GM18861 (cell line): ENCODE results near the gene UNC45A.

Experiments used
- ATAC-seq: cut with Tn5 transposase; IDR thresholded peaks from one replicate; pipeline ENCODE4 v1.9.1; 2021; ENCODE audit not compliant: unreplicated experiment

Gene UNC45A

DNA sequence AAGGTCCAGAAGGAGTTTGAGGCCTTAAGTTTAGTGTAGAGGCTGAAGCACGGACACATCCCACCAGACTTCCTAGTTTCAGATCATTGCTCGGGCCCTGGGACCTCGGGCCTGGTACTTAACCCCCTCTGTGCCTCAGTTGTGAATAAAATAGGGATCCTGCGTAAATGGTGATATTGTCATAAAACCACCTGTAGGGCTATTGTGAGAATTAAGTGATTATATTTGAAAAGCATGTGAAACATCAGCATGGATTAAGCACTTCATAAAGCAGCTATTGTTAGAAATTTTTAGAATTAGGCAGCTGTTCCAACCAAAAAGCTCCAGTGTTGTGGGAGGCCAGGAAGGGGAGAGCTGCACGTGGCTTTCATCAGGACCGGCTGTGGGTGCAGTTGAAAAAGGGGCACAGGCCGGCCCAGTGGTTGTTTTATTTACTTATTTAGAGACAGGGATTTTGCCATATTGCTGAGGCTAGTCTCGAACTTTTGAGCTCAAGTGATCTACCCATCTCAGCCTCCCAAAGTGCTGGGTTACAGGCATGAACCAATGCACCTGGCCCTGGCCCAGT lies 24.0 kb downstream of the UNC45A start:
- no peak for ATAC-seq

DNA sequence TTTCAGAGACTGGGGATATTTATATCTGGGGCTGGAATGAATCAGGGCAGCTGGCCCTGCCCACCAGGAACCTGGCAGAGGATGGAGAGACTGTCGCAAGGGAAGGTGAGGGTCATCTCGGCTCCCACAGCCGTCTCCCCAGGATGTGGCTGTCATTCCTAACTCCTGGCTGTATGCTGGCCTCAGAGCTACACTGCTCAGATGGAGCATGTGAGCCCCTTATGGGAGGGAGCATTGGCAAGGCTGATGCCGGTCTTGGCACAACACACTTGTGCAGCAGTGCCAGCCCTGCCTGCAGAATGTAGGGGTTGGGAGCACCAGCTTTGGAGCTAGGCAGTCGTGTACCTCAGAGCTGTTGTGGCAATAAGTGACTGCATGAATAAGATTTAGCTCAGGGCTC lies 24.8 kb downstream of the UNC45A start:
- ATAC-seq: no peak

DNA sequence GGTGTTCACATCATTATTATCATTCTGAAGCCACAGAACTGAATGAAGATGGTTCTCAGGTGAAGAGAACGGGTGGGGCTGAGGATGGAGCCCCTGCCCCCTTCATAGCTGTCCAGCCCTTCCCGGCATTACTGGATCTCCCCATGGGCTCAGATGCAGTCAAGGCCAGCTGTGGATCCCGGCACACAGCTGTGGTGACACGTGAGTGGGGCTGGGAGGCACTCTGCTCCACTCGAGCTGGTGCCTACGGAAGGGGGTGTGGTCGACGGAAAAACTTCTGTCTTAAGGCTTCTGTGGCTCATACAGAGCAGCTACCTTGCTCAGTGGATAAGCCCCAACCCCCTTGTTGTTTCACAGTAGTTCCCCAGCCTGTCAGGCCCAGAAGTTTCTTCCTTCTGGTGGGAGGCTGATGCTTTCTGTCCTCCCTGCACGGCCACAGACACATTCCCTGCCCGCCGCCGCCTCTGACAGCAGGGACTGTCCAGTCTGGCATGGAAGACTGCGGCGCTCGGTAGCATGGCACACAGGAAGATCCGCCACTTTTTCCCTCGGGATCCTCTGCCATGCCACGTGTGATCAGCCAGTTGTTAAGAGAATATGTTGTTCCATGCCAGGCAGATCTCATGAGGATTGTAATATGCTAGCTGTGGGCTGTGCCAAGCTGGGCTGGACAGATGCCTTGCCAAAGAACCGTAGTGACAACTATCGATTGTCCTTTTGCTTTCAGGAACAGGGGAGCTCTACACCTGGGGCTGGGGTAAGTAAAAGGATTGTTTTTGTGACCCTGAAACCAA lies 25.4 kb downstream of the UNC45A start:
- no peak for ATAC-seq

DNA sequence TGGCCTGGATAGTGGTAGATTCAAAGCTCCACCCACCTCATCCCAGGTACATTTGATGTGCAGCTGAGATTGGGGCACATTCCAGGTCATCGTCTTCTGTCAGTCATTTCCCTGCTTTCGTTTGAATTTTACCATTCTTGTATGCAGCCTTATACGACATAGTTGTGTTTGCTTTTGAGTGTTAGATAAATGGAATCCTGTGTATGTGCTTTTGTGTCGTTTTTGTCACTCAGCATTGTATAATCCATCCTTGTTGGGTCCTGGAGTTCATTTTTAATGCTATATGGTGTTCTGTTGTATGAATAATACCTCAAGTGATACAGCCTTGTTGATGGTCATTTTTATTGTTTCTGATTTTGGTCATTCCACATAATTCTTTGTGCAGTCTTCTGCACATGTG lies 26.9 kb downstream of the UNC45A start:
- ATAC-seq: no peak

DNA sequence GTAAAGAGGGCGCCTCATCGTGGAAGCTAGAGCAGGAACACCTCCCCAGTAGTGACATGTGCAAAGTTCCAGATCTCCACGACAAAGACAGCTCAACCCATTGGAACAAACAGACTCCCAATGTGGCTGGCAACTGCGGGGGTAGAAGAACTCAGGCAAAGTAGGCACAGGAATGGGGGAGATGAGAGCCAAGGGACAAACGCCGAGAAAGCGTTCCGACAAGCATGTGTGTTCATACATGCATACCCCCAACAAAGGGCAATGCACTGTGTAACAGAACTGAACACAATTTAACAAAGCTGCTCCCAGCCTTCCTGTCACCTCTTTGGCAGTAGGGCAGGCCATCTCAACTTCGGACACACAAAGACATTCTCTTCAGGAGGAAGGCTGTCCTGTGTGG lies 31.2 kb downstream of the UNC45A start:
- no peak for ATAC-seq

DNA sequence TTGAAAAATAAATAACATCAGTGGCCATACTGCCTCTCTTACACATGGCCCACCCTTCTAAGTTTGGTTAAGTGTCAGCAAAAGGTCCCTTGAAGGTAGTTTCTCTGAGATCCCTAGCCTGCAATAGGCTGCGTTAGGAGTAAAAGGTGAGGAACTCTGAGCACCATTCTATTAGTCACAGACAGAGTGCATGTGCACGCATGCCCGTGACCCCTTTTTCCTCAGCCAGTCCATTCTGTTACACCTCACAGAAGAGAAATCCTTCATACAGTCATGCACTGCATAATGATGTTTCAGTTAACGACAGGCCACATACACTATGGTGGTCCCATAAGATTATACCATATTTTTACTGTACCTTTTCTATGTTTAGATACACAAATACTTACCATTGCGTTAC lies 32.1 kb downstream of the UNC45A start:
- ATAC-seq: no peak

DNA sequence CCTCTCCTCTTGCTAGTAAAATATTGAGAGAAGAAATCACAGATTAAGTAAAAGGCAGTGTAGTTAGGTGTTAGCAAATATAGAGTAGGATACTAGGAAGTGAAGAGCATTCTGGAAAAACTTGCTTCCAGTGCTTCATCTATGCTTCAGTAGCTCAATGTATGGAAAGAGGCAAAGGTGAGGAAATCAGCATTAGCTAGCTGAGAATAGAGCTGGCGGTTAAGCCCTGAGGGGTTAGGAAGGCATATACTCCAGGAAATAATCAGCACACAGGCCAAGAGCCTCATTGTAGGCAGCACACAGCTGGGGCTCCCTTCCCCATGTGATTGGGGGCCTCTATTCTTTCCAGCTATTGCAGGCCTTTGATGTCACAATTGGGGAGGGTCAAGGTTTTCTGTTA lies 33.3 kb downstream of the UNC45A start:
- no peak for ATAC-seq

DNA sequence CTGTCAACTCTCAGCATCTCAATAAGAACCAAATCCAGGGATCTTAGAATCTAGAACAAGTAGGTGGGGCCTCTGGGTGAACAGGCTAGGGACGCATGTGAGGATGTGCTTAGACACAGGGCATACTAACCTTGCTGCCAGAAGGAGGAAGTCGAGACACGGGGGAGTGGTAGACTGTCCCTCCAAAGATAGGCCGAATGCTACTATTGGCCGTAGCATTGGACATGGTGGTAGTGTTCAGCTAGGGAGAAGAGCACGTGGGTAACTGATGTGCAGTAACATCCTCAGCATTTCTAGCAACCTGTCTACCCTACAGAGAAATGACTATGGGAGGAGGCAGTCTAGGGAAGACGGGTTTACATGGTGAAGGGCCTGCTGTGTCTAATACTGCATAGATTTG lies 35.2 kb downstream of the UNC45A start:
- no peak for ATAC-seq

DNA sequence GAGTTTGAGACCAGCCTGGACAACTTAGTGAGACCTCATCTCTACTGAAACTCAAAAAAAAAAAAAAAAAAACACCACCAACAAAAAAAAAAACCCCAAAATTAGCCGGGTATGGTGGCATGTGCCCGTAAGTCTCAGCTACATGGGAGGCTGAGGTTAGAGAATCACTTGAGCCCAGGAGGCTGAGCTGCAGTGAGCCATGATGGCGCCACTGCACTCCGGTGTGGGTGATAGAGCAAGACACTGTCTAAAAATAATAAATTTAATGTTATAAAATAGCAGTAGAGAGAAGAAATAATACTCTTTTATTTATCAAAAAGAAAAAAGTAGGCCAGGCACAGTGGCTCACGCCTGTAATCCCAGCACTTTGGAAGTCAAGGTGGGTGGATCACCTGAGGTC lies 37.0 kb downstream of the UNC45A start:
- ATAC-seq: no peak

DNA sequence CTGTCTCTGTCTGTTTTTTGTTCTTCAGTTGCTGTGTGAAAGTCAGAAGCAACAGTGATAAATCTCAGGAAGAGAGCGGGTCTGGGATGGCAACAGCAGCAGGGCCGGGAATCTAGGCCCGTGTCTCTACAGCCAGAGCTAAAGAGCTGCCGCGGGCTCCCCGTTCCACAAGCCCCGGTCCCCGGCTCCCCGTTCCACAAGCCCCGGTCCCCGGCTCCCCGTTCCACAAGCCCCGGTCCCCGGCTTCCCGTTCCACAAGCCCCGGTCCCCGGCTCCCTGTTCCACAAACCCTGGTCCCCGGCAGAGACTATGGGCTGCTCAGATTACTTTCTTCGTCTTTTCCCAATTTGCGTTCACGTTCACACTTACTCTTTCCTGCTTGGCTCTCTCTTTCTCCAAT lies 39.1 kb downstream of the UNC45A start:
- no peak for ATAC-seq

DNA sequence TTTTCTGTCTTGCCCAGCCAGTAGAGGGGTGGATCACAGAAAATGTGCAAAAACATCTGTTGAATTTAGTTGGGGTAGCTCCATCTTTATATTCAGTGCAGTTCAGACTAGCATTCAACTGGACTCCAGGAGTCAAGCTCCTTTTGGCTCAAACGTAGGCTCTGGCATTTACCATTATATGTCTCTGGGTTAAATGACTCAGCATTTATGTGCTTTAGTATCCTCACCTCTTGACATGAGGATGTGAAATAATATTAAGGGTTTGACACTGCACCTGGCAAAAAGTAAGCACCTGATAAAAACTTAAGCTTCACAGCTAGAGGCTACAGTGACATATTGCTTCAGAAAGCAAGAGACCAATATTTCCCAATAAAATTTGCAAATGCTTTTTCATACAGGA lies 44.5 kb downstream of the UNC45A start:
- no peak for ATAC-seq

DNA sequence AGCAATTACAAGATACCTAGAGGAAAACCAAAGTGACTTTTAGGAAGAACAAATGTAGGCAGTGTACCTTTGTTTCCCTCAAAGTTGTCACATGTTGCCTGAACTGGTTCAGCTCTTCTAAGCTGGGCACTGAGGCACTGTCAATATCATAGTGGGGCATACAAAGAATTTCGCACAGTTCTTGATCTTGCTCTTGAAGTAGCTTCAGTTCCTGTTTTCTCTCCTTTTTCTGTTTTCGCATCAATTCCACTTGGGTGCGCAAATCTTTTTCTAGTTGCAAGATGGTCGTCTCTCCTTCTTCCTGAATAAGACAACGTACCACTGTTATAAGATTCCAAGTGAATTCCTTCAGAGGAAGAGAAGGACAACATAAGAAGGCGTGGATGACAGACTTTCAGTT lies 46.6 kb downstream of the UNC45A start:
- ATAC-seq: peak; percentile 67

DNA sequence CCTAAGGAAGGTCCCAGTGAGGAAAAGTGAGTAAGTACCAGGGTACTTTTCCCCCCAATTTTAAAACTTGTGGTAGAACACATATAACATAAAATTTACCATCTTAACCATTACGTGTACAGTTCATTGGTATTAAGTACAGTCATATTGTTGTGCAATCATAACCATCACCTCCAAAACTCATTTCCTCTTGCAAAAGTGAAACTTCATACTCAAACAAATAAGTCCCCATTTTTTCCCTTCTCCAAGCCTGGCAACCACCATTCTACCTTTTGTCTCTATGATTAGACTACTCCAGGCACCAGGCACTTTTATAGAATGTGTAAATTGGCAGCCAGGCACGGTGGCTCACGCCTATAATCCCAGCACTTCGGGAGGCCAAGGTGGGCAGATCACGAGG lies 47.0 kb downstream of the UNC45A start:
- ATAC-seq: peak; percentile 29

DNA sequence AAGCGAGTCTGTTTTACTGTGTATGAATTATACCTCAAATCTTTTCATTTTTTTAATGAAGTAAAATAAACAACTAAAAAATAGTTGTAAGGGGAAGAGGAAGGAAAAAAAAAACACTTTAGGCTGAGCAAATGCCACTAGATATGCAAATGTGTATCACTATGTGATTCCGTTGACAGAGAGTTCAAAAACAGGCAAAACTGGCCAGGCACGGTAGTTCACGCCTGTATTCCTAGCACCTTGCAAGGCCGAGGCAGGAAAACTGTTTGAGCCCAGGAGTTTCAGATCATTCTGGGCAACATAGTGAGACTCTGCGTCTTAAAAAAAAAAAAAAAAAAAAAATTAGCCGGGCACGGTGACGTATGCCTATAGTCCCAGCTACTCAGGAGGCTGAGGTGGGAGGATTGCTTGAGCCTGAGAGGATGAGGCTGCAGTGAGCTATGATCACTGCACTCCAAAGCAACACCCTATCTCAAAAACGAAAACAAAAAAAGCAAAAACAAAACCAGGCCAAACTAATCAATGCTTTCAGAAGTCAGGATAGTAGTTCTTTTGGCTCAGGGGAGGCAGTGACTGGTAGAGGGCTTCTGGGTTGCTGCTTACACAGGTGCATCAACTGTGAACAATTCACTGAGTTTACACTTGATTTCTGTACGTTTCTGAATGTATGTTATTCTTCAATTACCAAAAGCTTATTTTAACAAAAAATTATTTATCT lies 51.9 kb downstream of the UNC45A start:
- ATAC-seq: peak; percentile 42

DNA sequence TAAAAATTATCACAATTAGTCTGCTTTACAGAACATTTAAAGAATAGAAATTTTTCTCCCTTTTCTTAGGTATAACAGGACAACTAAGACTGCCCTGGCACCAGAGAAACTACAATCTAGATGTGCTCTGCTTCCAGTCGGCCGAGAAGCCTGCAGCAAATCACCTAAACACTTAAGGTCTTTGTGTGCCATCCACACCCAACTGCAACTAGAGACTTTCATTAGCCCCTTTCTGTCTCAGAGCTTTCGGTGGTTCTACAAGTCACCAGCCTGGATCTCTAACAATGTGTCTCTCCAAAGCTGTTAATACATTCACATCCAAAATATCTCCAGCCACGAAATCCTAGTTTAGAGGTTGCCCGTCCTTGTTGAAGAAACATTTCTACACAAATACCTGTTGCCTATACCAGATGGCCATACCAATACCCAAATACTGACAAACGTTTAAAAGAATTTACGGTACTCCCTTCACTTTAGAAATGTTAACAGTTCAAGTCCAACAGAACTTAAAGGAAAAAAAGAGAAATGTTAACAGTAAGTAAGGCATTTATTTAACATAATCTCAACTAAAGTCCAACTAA lies 52.6 kb downstream of the UNC45A start:
- no peak for ATAC-seq

DNA sequence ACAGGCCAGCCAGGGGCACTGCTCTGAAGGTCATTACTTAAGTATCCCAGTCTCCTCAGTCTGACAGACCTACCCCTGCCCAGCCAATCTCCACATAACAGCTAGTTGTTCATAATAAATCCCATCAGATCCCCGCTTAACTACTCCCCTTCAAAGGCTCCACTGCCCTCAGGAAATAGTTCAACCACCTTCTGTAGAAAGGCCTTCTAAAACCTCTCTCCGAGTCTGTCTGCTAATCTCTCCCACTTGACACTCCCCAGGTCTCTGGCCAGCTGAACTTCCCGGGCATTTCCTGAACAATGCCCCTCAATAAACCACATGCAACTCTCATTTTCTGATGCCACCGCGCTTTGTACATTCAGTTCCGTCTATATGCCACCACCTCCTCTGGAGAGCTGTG lies 53.2 kb downstream of the UNC45A start:
- no peak for ATAC-seq

DNA sequence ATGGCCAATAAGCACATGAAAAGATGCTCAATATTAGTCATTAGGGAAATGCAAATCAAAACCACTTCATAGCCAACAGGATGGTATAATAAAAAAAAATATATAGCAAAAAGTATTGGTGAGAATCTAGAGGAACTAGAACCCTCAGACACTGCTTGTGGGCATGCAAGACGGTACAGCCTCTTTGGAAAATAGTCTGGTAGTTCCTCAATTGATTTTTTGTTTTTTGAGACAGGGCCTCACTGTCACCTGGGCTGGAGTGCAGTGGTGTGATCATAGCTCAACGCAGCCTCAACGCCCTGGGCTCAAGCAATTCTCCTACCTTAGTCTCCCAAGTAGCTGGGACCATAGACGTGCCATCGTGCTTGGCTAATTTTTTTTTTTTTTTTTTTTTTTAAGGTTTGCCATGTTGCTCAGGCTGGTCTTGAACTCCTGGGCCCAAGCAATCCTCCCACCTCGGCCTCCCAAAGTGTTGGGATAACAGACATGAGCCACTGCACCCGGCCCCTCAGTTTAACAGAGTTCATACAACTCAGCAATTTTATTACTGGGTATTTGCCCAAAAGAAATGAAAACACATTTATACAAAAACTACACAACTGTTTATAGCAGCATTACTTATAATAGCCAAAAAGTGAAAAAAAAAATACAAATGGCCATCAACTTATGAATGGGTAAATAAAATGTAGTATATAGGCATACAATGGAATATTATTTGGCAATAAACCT lies 54.1 kb downstream of the UNC45A start:
- no peak for ATAC-seq

DNA sequence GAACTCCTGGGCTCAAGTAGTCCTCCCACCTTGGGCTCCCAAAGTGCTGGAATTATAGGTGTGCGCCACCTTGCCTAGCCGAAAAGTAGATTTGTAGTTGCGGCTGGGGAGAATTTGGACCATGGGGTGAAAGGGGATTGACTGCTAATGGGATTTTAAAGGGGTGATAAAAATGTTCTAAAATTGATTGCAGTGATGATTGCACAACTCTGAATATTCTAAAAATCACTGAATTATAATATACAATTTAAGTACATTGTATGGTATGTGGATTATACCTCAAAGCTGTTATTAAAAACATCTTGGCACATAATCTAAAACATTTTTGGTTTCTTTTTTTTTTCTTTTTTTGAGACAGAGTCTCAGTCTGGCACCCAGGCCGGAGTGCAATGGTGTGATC lies 55.4 kb downstream of the UNC45A start:
- ATAC-seq: no peak

DNA sequence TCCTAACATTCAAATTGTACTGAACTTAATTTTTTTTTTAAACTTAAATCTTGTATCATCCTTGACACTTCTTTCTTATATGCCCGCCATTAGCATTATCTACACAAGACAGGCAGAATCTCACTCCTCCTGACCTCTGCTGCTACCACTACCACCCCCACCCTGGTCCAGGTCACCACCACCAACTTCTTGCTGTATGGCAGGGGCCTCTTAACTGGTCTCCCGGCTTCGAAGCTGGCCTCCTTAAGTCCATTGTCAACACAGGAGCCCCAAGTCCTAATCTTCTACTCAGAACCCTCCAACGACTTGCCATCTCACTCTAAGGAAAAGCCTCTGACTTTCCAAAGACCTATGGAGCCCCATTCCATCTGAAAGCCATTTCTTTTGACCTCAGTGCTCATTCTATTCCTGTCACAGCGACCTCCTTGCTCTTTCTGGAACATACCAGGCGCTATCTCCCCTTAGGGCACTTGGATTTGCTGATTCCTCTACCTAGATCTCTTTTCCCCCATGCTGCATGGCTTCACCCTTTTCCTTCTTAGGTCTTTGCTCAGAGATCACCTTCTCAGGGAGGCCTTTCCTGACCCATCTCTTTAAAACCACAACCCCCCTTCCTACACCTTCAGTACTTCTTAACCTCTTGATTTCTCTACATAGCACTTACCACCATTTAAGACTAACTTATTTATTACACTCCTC lies 56.7 kb downstream of the UNC45A start:
- ATAC-seq: no peak

DNA sequence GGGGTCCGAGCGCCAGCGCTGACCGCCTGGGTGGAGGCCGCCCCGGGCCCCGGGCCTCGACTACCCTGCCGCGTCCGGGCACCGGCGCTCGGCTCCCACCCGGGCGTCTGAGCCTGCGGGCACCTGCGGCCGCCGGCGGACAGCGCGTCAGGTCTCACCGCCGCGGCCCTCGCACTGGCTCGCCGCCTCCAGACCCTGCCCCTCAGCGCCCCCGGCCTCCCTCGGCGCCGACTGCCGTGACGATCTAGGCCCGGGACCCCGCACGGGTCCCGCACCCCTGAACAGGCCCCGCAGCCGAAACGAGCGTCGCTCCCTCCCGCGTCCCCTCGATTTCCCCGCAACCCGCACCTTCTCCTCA lies 59.0 kb downstream of the UNC45A start:
- ATAC-seq: peak; percentile 4
